Measurements from ENCODE around the gene KLHL35. TPM values are rescaled to one million over a fixed set of nuclear protein-coding genes. Genes with fewer than 3 reads are reported as not detected.
A peak's percentile ranks its signal among the peaks of the same experiment; 100 is the strongest.

The KLHL35 gene, protein sequence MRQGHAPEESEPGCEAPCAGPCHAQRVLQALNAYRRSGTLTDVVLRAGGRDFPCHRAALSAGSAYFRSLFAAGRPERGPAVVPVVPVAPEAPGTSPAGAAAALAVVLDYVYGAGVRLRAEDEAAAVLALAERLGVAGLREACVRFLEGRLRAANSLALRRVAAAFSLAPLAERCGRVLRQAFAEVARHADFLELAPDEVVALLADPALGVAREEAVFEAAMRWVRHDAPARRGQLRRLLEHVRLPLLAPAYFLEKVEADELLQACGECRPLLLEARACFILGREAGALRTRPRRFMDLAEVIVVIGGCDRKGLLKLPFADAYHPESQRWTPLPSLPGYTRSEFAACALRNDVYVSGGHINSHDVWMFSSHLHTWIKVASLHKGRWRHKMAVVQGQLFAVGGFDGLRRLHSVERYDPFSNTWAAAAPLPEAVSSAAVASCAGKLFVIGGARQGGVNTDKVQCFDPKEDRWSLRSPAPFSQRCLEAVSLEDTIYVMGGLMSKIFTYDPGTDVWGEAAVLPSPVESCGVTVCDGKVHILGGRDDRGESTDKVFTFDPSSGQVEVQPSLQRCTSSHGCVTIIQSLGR
- total RNA-seq (2014; rRNA removed; shearing (Covaris generic)): 0.07 TPM in 1 of 2 replicates, not detected in the other

DNA sequence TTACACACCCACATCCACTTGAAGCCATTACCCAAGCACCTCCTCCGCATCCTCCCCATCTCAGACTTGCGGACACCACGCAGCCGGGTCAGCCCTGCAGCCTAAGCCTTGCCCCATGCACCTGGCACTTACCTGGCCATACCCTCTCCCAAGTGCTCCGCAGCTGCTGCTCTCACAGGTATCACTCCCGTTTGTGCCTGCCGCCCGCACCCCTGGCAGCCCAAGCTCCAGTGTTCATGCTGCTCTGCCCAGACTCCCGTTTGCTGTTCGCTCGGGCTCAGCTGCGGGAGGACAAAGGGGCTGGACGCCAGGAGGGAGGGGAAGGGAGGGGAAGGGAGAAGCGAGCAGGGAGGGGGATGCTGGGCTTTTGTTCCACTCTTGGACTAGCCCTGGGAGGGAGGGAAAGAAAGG, at the start of gene KLHL35:
Gene KLHL35 (minus strand): TSS at position 293 of the 411 bp plus-strand sequence. CDS start 2,574 bp downstream, outside the sequence.
- no peak for DNase-seq (ENCODE audit: low spot score)

DNA sequence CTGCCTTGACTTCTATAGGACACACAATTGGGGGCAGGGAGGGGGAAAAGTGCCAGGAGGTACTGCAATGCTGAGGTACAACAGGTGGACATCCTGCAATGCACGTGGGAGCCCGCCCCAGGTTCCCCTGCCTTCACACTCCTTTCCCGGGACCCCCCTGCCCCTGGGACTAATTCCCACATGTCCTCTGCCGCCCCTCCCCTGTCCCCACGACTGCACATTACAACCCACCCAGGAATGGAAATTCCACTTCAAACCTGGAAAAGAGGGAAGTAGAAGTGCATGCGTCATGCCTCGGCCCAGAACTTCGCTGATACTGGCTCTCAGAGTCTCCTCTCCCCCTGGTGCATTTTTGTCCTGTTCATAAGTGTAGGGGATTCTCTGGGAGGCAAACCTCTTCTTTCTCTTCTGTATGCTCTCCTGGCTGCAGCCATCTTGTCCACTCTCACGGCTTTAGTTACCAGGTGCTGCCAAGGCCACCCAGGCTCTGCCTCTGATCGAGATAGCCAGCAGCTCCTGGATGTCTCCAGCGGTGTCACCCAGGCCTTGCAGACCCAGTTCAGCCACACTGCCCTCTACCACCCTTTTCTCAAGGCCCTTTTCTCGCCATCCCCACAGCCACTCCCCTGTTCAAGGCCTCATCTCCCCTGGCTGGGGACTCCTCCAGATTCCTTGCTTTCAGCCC, 49.1 kb upstream of the KLHL35 start:
- no peak for DNase-seq (ENCODE audit: low spot score)

DNA sequence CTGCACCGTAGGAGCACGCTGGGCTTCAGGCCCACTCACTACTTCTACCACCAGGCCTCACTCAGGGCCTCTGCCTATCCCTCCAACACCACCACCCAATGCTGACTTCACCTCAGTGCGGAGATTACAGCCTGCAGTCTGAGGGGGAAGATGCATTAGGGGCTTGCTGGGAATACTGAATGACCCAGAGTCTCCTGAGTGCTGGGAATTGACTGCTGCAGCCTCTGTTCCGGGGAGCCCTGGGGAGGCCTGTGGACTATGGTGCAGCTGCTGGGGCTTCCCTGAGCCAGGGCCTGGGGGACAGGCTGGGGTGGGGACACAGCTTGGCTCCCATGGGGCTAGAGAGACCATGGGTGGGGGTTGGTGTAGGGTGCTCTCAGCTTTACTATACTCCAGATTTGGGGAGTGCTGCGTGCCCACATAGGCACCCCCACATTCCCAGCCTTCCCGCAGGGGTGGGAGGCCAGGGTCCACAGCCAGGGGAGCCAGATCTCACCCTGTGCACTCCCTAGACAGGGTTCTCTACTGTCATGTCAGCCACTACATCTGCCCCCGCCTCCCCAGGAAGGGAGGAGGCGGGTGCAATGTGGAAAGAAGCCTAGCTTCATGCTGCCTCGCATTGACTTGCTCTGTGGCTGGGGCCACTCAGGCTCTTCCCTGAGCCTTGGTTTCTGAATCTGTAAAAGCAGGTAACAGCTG, 48.4 kb upstream of the KLHL35 start:
- DNase-seq (ENCODE audit: low spot score): no peak

DNA sequence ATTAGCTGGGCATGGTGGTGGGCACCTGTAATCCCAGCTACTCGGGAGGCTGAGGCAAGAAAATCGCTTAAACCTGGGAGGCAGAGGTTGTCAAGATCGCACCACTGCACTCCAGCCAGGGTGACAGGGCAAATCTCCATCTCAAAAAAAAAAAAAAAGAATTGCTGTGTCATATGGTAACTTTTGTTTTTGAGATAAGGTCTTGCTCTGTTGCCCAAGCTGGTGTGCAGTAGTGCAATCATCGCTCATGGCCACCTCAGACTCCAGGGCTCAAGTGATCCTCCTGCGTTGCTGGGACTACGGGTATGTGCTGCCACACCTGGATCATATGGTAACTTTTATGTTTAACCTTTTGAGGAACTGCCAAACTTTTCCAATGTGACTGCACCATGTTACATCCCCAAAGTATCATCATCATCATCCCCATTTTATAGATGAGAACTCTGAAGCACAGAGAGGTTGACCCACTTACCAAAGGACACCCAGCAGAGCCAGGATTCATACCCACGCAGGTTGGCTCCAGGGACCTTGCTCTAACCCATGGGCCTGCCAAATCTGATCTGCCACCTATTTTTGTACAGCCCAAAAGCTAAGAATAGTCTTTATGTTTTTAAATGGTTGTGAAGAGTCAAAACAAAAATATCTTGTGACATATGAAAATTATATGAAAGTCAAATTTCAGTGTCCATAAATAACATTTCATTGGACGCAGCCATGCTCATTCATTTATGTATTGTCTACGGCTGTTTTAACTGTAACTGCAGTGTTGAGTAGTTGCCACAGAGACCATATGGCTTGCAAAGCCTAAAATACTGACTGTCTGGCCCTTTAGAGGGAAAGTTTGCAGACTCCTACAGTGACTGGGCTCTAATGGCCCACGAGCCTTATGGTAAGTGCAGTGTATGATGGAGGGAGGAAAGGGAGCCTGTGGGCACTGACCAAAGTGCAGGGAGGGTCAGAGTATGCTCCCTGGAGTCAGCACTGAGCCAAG, 47.5 kb upstream of the KLHL35 start:
- no peak for DNase-seq (ENCODE audit: low spot score)

DNA sequence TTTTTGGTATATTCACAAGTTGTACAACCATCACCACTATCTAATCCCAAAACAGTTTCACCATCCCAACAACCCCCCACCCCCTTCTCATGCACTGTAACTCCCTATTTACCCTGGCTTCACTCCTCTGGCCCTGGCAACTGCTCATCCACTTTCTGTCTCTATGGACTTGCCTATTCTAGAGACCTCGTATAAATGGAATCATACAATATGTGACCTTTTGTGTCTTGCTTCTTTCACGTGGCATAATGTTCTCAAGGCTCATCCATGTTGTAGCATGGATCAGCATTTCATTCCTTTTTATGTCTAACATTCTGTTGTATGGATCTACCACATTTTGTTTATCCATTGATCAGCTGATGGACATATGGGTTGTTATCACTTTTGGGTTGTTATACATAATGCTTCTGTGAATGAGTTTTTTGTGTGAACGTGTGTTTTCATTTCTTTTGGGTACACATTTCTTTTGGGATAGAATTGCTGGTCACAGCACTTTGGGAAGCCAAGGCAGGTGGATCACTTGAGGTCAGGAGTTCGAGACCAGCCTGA, 46.7 kb upstream of the KLHL35 start:
- DNase-seq (ENCODE audit: low spot score): no peak

DNA sequence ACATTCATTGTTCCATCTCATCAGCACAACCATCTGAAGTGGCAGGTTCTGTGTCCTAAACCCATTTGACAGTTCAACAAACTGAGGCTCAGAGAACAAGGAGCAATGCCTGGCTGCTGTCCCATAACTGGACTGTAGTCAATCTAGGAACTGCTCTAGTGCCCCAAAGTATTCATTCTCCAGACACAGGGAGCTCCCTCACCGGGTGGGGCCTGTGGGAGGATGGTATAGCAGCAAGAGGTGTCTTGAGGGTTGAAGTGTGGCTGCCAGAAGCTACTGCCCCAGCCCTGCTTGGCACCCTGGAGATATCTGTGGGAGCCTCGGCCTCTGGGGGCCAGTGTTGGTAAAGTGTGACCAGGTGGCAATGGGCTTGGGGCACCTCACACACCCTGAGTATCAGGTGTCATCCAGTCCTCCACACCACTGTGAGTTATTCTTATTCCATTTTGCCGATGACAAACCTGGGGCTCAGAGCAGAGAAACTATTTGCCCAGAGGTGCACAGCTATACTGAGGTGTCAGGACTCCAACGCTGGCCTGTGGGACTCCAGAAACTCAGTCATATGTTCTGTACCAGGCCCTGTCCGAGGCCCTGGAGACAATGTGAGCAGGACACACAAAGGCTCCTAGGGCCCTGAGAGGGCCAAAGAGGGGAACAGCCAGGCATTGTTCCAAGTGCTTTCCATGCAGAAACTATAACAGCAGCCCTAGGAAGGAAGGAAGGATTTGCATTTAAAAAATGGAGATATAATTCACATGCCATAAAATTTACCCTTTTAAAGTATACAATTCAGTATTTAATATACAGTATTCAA, 46.0 kb upstream of the KLHL35 start:
- DNase-seq (ENCODE audit: low spot score): no peak

DNA sequence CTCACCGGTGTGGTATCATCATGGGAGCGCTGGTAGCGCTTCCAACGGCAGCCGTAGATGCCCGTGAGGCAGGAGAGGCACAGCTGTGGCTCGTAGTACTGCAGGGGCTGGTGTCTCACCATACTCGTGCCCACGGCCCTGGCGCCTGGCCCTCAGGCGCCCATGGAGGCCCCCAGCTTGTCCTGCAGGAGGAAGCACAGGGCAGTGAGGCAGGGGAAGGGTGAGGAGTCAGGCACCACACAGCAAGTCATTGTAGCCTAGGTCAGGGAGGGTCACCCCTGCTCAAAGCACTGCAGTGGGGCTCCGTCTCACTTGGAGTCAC, 44.6 kb upstream of the KLHL35 start:
- no peak for DNase-seq (ENCODE audit: low spot score)

DNA sequence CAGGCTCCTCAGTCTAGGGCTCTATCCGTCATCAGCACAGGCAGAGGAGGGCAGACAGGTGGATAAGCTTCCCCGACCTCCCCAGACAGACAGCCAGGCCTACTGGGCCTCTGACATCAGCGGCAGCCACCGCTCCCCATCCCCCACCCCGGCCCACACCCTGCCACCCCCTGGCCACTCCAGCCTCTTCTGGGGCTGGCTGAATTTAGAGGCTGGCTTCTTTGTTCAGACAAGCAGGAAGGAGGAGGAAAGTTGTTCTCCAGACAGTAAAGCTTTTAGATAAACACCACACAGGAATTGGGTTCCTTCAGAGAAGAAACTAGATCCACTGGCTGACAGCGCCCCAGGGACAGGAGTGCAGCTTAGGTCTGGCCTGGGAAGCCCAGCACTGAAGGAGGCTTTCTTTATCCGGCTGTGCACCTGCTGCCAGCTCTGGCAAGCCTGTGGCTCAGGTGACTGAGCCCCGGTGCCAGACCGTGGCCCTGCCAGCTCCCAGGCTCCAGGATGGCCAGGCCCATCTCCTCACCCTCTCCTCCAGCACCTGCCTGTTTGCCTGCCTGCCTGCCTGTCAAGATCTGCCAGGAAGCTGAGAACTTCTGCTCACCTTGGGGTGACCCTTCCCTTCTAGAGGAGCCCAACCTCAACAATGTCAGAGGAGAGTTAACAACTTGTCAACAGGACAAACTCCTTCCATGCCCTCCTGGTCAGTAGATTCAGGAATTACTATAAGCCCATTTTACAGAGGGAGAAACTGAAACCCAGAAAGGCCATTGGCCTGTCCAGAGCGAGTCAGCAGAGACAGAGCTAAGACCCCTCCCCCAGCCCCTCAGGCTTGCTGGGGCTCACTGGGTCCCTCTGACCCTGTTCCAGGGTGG, 44.0 kb upstream of the KLHL35 start:
- no peak for DNase-seq (ENCODE audit: low spot score)

DNA sequence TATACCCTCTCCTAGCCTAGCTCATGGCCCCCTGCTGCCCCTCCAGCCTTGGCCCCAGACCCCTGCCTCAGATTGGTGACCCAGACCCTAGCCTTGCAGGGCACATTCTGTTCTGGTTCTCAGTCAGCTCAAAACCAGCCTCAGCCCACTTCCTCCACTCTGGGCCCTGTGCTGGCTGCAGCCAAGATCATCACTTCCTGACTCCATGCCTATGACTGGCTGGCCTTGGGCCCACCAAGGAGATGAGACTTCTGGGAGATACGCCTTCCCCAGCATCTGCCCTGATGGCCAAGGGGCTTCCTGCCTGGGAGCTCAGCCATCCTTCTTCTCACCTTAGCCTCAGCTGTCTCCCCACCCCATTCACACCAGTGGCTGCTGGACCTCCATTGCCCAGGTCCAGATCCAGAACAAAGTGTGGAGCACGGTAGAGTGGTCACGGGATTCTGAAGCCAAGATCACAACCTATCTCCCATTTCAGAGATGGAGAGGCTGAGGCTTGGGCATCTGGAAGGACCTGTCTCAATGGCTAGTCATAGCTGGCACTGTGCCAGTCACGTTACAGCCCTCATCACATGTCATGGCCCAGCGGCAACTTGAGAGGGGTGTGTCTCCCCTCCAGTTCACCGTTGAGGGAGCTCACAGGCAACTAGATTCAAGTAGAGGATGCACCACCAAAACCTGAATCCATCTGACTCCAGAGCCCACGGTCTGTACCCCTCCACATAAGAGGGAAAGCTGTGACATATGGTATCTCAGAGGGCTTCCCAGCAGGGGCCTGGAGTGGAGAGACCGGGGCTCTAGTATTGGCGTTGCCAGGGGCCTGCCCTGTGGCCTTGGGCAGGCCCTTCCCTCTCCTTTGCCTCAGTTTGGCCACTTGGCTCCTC, 43.0 kb upstream of the KLHL35 start:
- peak; percentile 47 for DNase-seq (ENCODE audit: low spot score)

DNA sequence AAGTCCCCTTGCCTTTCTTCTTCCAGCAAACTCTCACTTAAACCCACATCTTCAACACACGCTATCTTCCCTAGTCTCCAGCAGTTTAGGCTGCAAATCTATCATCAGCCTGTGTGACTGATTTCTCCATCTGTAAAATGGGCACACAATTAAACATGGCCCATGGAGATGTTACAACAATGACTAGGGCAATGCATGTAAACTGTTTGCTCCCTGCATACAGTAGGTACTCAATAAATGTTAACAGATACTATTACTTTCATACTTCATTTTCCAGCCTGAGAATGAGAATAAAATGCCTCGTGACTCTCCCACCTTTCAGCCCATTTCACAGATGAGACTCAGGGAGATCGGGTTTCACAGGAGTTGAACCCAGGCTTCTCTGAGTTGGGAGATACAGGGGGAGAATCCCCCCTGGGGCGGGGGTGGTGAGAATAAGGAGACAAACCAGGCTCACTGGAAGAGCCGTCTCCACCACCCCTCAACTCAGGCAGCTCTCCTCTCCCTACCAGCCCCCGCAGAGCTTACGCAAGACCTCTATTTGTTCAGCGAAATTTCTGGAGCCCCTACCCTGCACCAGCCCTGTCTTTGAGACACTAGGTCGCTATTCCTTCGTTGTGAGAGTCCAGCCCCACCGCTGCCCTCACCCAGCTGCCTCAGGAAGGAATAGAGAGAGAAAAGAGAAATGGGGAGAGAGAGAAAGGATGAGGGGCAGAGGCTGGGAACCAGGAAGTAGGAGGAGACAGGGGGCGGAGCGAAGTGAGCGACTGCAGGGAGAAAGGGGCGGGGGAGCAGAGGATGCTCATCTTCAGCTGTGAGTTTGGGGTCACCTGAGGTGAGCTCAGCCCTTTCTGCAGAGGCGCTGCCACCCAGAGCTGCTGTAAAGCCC, 42.1 kb upstream of the KLHL35 start:
- peak; percentile 77 for DNase-seq (ENCODE audit: low spot score)

DNA sequence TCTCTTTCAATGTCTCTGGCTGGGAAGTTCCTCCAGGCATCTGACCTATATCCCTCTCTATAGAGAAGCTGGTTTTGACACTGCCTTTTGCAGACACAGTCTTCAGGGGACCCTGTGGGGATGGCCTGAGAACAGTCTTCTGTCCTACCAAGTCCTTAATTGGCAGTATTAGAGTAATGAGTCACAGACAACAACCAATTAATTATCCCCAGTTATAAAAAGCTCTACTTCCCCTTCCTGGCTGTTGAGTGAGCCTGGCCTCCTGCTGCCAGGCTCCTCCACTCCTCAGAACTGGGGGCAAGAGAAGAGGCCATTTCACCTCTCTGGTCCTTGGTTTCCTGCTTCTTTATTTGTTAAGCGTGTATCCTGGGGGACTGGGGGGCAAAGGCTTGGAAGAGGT, 41.2 kb upstream of the KLHL35 start:
- DNase-seq (ENCODE audit: low spot score): peak; percentile 27

DNA sequence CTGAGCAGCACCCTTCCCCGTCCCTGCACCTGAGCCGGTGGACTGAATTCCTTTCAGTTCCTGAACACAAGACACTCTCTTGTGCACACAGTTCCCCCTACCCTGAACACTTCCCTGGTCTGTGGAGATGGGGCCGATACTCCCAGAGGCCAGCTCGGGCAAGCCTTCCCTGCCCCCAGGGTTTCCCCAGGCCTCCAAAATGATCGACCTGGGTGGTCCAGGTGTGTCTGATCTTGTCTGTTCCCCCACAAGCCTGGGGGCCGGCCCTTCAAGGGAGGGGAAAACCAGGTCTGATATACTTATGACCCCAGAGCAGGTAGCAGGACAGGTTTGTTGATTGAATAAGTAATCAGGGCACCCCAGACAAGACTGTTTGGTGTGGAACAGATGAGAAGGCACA, 40.7 kb upstream of the KLHL35 start:
- DNase-seq (ENCODE audit: low spot score): no peak

DNA sequence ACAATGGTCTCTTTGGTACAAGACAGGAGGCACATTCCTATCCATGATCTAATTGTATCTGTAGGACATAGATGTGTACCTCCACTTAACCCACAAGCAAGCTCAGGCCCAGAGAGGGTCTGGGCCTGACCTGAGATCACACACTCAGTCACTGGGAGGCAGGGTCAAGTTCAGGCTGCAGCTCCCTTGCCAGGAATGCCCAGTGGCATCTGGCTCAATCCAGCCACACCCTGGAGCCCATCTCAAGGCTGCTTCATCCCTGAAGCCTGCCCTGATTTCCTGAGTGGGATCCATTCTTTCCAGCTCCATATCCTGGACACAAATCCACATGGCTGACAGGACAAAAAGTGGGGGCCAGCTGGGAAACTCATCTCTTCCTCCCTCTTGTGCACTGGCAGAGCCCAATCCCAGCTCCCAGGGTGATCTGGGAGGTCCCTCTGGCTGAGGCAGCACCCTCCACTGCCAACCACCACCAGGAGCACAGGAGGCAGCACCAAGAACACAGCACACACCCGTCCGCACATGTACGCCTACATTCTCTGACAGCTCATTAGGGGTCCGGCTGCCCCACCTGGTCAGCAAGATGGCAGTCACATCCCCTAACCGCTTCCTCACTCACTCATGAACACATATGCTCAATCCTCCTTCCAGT, 39.2 kb upstream of the KLHL35 start:
- DNase-seq (ENCODE audit: low spot score): no peak

DNA sequence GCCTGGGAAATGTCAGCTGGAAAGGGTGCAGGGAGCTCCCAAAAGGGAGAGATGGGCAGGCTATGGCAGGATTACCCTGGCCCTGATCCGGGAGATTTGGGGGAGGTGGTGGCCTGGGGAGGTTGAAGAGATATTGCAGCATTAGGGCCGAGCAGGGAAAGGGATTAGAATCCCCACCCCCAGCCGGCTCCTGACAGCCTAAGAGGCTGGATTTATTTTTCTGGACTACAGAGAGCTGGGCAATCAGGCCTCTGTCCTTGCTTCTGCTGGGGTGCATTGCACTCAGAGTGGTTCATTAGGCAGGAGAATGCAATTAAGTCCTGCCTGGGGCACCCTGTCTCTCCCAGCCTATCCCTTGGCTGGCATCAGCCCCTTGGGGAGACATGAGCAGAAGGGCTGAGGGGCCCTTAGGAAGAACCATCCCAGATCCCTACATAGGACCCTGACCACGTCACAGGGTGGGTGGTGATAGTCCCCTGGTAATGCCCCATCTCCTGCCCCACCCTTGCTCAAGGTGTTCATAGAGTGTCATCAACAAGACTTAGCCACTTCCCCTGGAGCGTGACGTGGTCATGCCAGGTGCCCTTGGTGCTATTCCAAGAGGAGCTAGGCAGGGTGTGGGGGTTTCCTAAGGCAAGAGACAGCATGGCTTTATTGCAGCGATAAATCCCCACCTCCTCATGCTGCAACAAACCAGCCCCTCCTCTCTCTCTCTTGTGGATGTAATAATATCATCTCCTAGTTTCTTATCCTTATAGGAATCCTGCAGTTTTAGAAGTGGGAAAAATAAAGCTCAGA, 38.4 kb upstream of the KLHL35 start:
- DNase-seq (ENCODE audit: low spot score): no peak

DNA sequence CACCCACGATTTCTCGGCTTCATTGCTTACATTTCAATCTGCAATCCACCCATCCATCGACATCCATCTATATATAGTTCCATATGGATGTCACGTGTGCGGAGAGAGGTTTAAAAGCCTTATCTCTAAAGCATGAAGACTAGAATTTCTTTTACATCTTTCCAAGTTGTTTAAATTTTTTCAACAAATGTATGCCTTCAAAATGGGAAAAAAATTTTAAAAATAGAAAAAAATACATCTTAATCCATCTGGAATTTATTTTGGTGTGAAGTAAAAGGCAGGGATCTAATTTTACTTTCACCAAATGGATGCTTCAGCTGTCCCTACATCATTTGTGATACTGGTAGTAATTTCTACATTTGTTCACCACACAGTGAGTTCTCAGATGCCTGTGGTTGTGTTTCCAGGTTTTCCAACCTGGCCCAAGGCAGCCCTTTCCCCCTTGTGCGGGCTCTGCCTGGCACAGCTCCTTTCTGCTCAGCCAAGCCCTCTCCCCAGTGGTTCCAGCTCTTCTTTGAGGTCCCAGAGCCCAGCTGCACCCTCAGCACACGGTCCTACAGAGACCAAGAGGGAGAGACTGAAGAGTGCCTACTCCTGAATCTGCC, 37.6 kb upstream of the KLHL35 start:
- no peak for DNase-seq (ENCODE audit: low spot score)
